GM12878 (cell line): ENCODE data around the gene PPT1. TPM values are rescaled to one million over a fixed set of nuclear protein-coding genes. Genes with fewer than 3 reads are reported as not detected.

Experiments
- ATAC-seq: fragments of 200-7000 bp; cut with Tn5 transposase; 3 replicates; pipeline ENCODE4 v1.9.1; 2020; ENCODE audit warnings: mild to moderate bottlenecking, moderate library complexity
- BruUV-seq: library from RNA; stranded (reverse); fragments of 400-500 nt; replicated peaks from 2 replicates; lab custom pipeline; 2021; lab: Mats Ljungman, UMichigan
- CTCF ChIA-PET: fragments of 300-600 bp; sonication (Branson Sonifier 250); formaldehyde crosslinking; extraction: SDS; loops from one replicate; lab custom pipeline; 2021; ENCODE audit warnings: inconsistent platforms; lab: Yijun Ruan, JAX
- POLR2A ChIA-PET: fragments of 350-600 bp; formaldehyde crosslinking; extraction: SDS; loops from one replicate; lab custom pipeline; 2021; ENCODE audit warnings: inconsistent platforms; lab: Charles Lee
- RAD21 ChIA-PET: fragments of 300-600 bp; sonication (Branson Sonifier 250); formaldehyde crosslinking; loops from one replicate; lab custom pipeline; 2023; ENCODE audit warnings: antibody characterized with exemption; ENCODE audit not compliant: unreplicated experiment; lab: Charles Lee
- SMC1A ChIA-PET: fragments of 300-600 bp; sonication (Branson Sonifier 250); formaldehyde crosslinking; loops from one replicate; lab custom pipeline; 2023; ENCODE audit not compliant: unreplicated experiment, uncharacterized antibody; lab: Charles Lee
- DNase-seq: peaks from one replicate; pipeline ENCODE4 v3.0.0-alpha.2; 2011; ENCODE audit warnings: low read depth, low spot score
- FAIRE-seq: peaks from 3 replicates; lab custom pipeline; 2011; peaks lifted over from hg19 to GRCh38; lab: Jason Lieb, UNC
- H2AFZ ChIP-seq: 2 replicates; pipeline ENCODE4 v1.6.0; 2011; ENCODE audit warnings: low read depth, low read length, control low read depth; ENCODE audit not compliant: control insufficient read depth
- H3K27ac ChIP-seq: 2 replicates; pipeline ENCODE4 v1.5.1; 2011; ENCODE audit warnings: control low read depth; ENCODE audit not compliant: control insufficient read depth, insufficient read depth
- H3K27me3 ChIP-seq, 2 experiments: replicated peaks in 1 of 2; 2 replicates each; pipeline versions ENCODE4 v1.6.0 to v1.6.1; 2011; ENCODE audit warnings: low read length in 1 of 2; ENCODE audit not compliant: control insufficient read depth in 2 of 2, insufficient read depth in 2 of 2
- H3K36me3 ChIP-seq, 2 experiments: 2 replicates each; pipeline ENCODE4 v1.5.1; 2011; ENCODE audit warnings: low read length in 1 of 2; ENCODE audit not compliant: control insufficient read depth in 2 of 2, insufficient read depth in 2 of 2
- H3K4me1 ChIP-seq: 2 replicates; pipeline ENCODE4 v1.6.1; 2011; ENCODE audit warnings: mild to moderate bottlenecking, low read length, moderate library complexity, mixed read lengths; ENCODE audit not compliant: control insufficient read depth, insufficient read depth
- H3K4me2 ChIP-seq: 2 replicates; pipeline ENCODE4 v1.6.0; 2011; ENCODE audit warnings: control low read depth; ENCODE audit not compliant: control insufficient read depth, insufficient read depth
- H3K4me3 ChIP-seq: fragments of 200-600 bp; sonication (generic); 2 replicates; pipeline ENCODE4 v1.5.1; 2016
- H3K79me2 ChIP-seq: 2 replicates; pipeline ENCODE4 v1.6.0; 2011; ENCODE audit warnings: low read length; ENCODE audit not compliant: control insufficient read depth, insufficient read depth
- H3K9ac ChIP-seq: 2 replicates; pipeline ENCODE4 v1.8.0; 2011; ENCODE audit warnings: low read length, control low read depth, mixed read lengths; ENCODE audit not compliant: control insufficient read depth, insufficient read depth
- H3K9me3 ChIP-seq: replicated peaks from 3 replicates; pipeline ENCODE4 v1.5.1; 2011; ENCODE audit warnings: mild to moderate bottlenecking, low read length; ENCODE audit not compliant: control insufficient read depth, insufficient read depth
- H4K20me1 ChIP-seq: 2 replicates; pipeline ENCODE4 v1.6.0; 2011; ENCODE audit not compliant: control insufficient read depth, insufficient read depth
- BCL3 ChIP-seq: IDR thresholded peaks from 2 replicates; pipeline ENCODE4 v1.6.1; 2011; ENCODE audit warnings: borderline replicate concordance, low read depth, mild to moderate bottlenecking, moderate library complexity, low read length; ENCODE audit not compliant: insufficient read depth, poor library complexity, severe bottlenecking
- CREB1 ChIP-seq: IDR thresholded peaks from 2 replicates; pipeline ENCODE4 v1.6.1; 2012; ENCODE audit warnings: low read depth, mild to moderate bottlenecking, inconsistent platforms
- CREM ChIP-seq: IDR thresholded peaks from 2 replicates; pipeline ENCODE4 v1.6.1; 2014; ENCODE audit warnings: antibody characterized with exemption, low read depth
- ESRRA ChIP-seq: IDR thresholded peaks from 2 replicates; pipeline ENCODE4 v1.6.1; 2012; ENCODE audit warnings: mild to moderate bottlenecking, low read length, improper control_type of control experiment
- EZH2 ChIP-seq: IDR thresholded peaks from 2 replicates; pipeline ENCODE4 v1.6.1; 2012; ENCODE audit warnings: low read depth, mild to moderate bottlenecking, control low read depth, inconsistent platforms, low read length, borderline replicate concordance; ENCODE audit not compliant: control insufficient read depth
- GABPA ChIP-seq: IDR thresholded peaks from 2 replicates; pipeline ENCODE4 v1.6.1; 2014; ENCODE audit warnings: antibody characterized with exemption, low read depth, mild to moderate bottlenecking, inconsistent platforms
- NFIC ChIP-seq: IDR thresholded peaks from 2 replicates; pipeline ENCODE4 v1.6.1; 2012; ENCODE audit warnings: low read depth, mild to moderate bottlenecking, inconsistent platforms, low read length, moderate library complexity
- PAX5 ChIP-seq: IDR thresholded peaks from 2 replicates; pipeline ENCODE4 v1.6.1; 2011; ENCODE audit warnings: low read depth, low read length, borderline replicate concordance
- RBBP5 ChIP-seq: fragments of 200-600 bp; sonication (generic); conservative IDR thresholded peaks from 2 replicates; pipeline ENCODE4 v1.6.1; 2016
- SPI1 ChIP-seq: IDR thresholded peaks from 2 replicates; pipeline ENCODE4 v1.6.1; 2011; ENCODE audit warnings: low read depth, mild to moderate bottlenecking, low read length, moderate library complexity, borderline replicate concordance; ENCODE audit not compliant: insufficient read depth
- STAT3 ChIP-seq: IDR thresholded peaks from 2 replicates; pipeline ENCODE4 v1.6.1; 2011; ENCODE audit warnings: low read depth, low read length, improper control_type of control experiment
- SUZ12 ChIP-seq: fragments of 200-600 bp; sonication (generic); IDR thresholded peaks from one replicate; pipeline ENCODE4 v1.6.1; 2018; ENCODE audit warnings: antibody characterized with exemption, mild to moderate bottlenecking; ENCODE audit not compliant: unreplicated experiment
- TCF12 ChIP-seq: IDR thresholded peaks from 2 replicates; pipeline ENCODE4 v1.6.1; 2011; ENCODE audit warnings: low read depth, mild to moderate bottlenecking, low read length
- TCF3 ChIP-seq: IDR thresholded peaks from 2 replicates; pipeline ENCODE4 v1.6.1; 2012; ENCODE audit warnings: low read depth, mild to moderate bottlenecking, low read length, borderline replicate concordance; ENCODE audit not compliant: insufficient read depth
- ZNF24 ChIP-seq: fragments of 450-650 bp; IDR thresholded peaks from 2 replicates; pipeline ENCODE4 v1.6.1; 2017; ENCODE audit warnings: antibody characterized with exemption, mild to moderate bottlenecking
- ZNF274 ChIP-seq: IDR thresholded peaks from one replicate; pipeline ENCODE4 v1.8.0; 2011; ENCODE audit not compliant: insufficient read length, insufficient read depth
- WGBS: methylation state at CpG from one replicate; pipeline ENCODE4 v1.1.6; 2016; ENCODE audit warnings: low lambda C conversion rate; ENCODE audit not compliant: insufficient replicate concordance, insufficient coverage; ENCODE audit errors: missing lambda C conversion rate; 5-methylcytosine and 5-hydroxymethylcytosine counted together
- in situ Hi-C: fragments of 300-500 bp; cut with MboI; formaldehyde crosslinking; loops from 9 replicates; pipeline ENCODE4 v1.14.3; 2018; ENCODE audit warnings: mixed read lengths
- intact Hi-C: fragments of 100-400 bp; cut with micrococcal nuclease; formaldehyde crosslinking; loops from one replicate; pipeline ENCODE4 v1.14.2; 2022; ENCODE audit not compliant: unreplicated experiment
- polyA plus RNA-seq, 11 experiments: library from polyadenylated mRNA; depleted of rRNA in 4 of 11; unstranded in 6 of 11; stranded (reverse) in 5 of 11; fragments of >200 nt; fragmentation: Nextera tagmentation in 4 of 11; fragmentation: Illumina TruSeq in 1 of 11; extraction: Ambion mirVana in 4 of 11; extraction: Trizol in 1 of 11; gene quantifications; 1 replicate in 1 of 11; 2 replicates in 10 of 11; pipeline versions ENCODE4 v1.2.1 to v1.2.3, GENCODE V29; 2011 to 2016; ENCODE audit warnings: inconsistent platforms in 2 of 11, missing spikeins in 2 of 11, low read depth in 1 of 11
- total RNA-seq, 4 experiments: library from RNA; depleted of rRNA in 3 of 4; stranded (reverse); fragments of >200 nt in 3 of 4; fragmentation: Illumina TruSeq in 1 of 4; extraction: Trizol in 1 of 4; gene quantifications; 2 replicates each; pipeline versions ENCODE4 v1.2.1 to v1.2.3, GENCODE V29; 2013 to 2021
- TF ChIP-seq, protein P1 (sequence below): IDR thresholded peaks from 2 replicates; pipeline ENCODE4 v1.6.1; 2012; ENCODE audit warnings: low read depth, low read length, improper control_type of control experiment
- TF ChIP-seq, protein P2 (sequence below): fragments of 450-650 bp; IDR thresholded peaks from 2 replicates; pipeline ENCODE4 v1.6.1; 2018; ENCODE audit warnings: borderline replicate concordance, mild to moderate bottlenecking; ENCODE audit not compliant: partially characterized antibody

The PPT1 gene
- total and polyA plus RNA-seq, 10 of the 15 experiments (the other 5 are each of a cell fraction or from before 2014, with no cell fraction given): 50.4 to 147 (median 103) TPM

DNA sequence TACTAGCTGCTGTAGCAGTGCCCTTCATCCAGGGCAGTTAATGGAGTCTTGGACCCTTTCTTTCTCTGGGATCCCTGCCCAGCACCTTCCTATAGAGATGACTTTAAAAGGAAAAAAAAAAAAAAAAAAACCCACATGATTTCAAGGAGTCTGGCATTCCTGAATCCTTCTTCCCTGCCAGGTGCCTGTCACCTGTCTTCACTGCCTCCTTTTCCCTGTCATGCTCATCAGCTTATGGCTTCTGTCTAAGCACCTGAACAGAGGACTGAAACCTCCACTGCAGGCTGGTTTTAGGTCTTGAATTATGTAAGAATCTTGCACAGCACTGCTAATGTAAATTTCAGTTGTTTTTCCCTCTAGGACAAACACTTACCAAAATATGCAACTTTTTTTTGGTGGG is 24.9 kb downstream of the PPT1 start (continued):
- TF ChIP-seq TCF3 (no peak), STAT3 (no peak), GABPA (no peak)

DNA sequence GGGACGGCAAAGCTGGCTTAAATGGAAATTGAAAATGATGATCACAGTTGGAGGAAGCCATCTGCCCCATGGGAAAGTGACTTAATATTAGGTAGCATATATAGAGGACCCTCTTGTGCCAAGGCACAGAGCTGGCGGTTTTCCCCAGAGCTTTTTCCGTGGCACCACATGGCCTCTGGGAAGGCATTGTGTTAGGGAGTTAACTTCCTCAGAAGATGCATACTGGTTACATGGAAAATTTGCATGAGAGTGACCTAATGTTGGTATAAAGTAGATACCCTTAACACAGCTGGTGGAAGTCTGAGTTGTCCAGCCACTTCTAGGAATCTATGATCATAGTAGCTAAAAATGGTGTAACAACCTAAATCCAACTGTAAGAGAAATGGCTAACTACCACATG is 29.2 kb downstream of the PPT1 start:
- no peaks in the 10 kb centered on the region for H4K20me1 ChIP-seq
- no peak for FAIRE-seq
- TF ChIP-seq CREM (no peak), CREB1 (no peak), PAX5 (no peak), ESRRA (no peak), ZNF274 (no peak), GABPA (no peak), SUZ12 (no peak), RBBP5 (no peak), NFIC (no peak), BCL3 (no peak), EZH2 (no peak), SPI1 (no peak), TCF12 (no peak), ZNF24 (no peak)
- TF ChIP-seq, protein P1, sequence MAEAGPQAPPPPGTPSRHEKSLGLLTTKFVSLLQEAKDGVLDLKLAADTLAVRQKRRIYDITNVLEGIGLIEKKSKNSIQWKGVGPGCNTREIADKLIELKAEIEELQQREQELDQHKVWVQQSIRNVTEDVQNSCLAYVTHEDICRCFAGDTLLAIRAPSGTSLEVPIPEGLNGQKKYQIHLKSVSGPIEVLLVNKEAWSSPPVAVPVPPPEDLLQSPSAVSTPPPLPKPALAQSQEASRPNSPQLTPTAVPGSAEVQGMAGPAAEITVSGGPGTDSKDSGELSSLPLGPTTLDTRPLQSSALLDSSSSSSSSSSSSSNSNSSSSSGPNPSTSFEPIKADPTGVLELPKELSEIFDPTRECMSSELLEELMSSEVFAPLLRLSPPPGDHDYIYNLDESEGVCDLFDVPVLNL: no peak
- TF ChIP-seq, protein P2, sequence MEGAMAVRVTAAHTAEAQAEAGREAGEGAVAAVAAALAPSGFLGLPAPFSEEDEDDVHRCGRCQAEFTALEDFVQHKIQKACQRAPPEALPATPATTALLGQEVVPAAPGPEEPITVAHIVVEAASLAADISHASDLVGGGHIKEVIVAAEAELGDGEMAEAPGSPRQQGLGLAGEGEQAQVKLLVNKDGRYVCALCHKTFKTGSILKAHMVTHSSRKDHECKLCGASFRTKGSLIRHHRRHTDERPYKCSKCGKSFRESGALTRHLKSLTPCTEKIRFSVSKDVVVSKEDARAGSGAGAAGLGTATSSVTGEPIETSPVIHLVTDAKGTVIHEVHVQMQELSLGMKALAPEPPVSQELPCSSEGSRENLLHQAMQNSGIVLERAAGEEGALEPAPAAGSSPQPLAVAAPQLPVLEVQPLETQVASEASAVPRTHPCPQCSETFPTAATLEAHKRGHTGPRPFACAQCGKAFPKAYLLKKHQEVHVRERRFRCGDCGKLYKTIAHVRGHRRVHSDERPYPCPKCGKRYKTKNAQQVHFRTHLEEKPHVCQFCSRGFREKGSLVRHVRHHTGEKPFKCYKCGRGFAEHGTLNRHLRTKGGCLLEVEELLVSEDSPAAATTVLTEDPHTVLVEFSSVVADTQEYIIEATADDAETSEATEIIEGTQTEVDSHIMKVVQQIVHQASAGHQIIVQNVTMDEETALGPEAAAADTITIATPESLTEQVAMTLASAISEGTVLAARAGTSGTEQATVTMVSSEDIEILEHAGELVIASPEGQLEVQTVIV: no peak

More for the DNA sequence above, 29.2 kb downstream of the PPT1 start:
- H3K4me1 ChIP-seq: peaks cover 25% of the 10 kb centered on the region
- ChIA-PET RAD21 (no interaction called here), CTCF (interaction anchor here (0.7 kb wide), 1 partner anchor 9 kb away, joined by 3 read pairs; no protein-coding TSS in a partner anchor), POLR2A (no interaction called here), SMC1A (interaction anchor here (1.3 kb wide), 1 partner anchor 11 kb away, joined by 3 read pairs; no protein-coding TSS in a partner anchor)
- no peak for DNase-seq
- ATAC-seq: no peak
- H3K79me2 ChIP-seq: peaks cover 2% of the 10 kb centered on the region
- peaks cover 42 to 72% of the 10 kb centered on the region in 2 experiments for H3K36me3 ChIP-seq
- in situ Hi-C loops (no loop called here), intact Hi-C loops (no loop called here)
- no peak overlapping the region for H3K9ac ChIP-seq
- BruUV-seq: no TSS peak
- no peak overlapping the region for H2AFZ ChIP-seq
- H3K4me3 ChIP-seq: no peak overlapping the region
- H3K27ac ChIP-seq: no peak overlapping the region
- H3K27me3 ChIP-seq: no peaks in the 10 kb centered on the region
- no peaks in the 10 kb centered on the region for H3K9me3 ChIP-seq
- 93% methylated on average over 3 of the region's 3 CpGs for WGBS
- H3K4me2 ChIP-seq: no peak overlapping the region
